ENCODE measurements around the gene TOR1AIP1.
"Not testable (repeated sequence)": the region's sequence is repeated elsewhere in the genome, so short reads cannot be mapped to it uniquely, and the experiment has no call there.

The TOR1AIP1 gene

DNA sequence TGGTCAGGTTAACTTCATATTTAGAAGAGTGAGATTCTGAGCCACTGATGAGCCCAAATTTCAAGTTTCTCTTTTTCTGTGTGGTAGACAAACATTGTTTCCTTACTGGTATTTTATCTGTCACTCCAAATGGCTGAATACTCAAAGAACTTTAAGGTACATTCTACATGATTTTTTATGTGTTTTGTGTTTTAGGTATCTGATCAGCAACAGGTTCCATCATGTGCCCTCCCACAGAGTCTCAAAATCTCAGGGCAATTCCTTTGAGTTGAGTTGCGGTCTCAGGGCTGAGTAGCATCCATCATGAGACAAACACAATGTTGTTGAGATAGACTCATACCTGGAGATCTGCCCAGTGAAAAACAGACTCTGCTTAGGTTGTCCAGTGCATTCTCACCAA lies 57.9 kb downstream of the TOR1AIP1 start:
- no peak for DNase-seq

DNA sequence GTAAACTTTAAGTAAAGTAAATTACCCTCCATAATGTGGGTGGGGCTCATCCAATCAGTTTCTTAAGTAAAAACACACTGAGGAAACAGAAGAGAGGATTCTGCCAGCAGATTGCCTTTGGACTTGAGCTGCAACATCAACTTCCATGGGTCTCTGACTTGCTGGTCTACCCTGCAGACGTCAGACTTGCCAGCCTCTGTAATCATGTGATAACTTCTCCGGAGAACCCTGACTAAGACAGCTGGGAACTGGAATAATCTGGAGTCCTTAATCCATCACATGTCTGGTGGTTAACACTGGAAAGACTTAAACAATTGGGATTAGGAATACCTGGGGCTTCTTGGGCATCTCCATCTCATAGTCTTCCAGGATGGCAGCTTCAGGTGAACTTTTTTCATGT lies 59.4 kb downstream of the TOR1AIP1 start:
- DNase-seq = no peak

DNA sequence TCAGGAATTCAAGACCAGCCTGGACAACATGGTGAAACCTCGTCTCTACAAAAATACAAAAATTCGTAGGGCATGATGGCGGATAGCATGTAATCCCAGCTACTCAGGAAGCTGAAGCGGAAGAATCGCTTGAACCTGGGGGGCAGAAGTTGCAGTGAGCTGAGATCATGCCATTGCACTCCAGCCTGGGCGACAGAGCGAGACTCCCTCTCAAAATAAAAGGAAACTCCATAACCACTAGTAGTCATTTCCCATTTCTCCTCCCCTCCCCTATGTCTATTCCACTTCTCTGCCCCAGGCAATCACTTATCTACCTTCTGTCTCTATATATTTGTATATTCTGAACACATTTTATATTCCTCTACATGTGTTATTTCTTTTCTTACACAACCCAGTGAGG lies 68.6 kb downstream of the TOR1AIP1 start:
- DNase-seq = no peak

DNA sequence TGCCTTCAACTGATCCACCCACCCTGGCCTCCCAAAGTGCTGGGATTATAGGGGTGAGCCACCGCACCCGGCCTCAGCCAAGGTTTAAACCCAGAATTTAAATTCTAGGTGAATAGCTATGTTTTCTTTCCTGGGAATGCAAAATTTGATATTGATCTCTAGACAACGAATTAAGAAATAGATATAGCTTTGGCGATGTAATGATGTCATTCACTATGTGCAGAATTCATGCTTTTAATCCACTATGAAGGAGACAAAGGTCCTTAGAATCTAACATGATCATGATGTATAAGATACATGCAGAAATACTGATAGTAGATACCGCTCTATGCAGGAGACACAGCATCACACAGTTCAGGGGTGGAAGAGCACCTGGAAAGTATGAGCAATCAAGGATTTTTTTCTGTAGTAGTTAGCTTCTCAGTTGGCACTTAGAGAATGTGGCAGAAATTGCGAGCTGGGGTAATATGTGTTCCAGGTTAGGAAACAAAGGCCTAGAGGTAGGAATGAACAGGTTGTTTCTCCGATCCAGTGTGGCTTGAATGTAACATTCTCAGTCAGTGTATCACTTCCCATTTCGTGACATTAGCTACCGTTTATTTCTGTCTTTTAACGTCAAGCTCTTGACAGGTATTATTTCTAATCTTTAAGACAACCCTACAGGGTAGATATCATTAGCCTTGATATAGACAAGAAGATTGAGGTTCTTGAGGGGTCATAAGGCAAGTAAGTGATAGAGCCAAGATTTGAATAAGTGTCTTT lies 69.5 kb downstream of the TOR1AIP1 start:
- DNase-seq = no peak

DNA sequence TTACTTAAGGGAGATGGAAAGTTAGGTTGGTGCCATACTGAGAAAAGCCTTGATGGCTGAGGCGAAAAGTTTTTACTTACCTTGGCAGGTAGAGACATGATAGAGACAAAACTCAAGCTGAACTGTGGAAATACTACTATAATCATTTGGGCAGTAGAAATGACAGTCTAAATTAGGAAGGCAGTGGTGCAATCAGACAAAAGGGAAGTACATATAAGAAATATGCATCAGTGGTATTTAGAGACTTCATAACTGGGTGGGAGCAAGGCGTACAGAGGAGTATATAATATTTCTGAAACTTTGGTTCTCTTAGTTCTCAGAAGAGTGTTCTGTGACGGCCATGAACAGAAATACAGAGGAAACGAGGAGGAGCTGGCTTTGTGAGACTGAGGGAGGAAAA lies 70.1 kb downstream of the TOR1AIP1 start:
- DNase-seq = no peak

DNA sequence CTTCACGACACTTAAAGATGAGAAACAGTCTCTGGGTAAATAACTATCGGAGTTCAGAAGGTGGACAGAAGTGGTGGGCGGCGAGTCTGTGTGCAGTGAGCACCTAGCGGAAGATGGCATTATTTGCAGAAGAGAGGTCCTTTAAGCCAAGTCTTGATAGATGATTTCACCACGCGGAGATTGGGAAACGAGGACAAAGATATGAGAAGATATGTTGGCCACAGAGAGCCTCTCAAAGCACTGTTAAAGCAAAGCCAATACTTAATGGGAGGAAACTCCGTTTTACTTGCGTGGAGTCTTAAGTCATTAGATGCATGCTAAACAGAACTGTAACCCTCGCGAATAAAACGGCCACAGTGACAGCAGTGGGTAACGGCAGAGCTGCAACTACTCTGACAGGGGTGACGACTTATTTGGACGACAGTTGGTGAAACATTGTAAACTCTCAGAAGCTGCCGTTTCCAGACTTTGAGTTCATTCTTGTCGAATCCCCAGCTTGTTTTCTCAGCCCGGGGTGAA lies 71.9 kb downstream of the TOR1AIP1 start:
- no peak for DNase-seq

DNA sequence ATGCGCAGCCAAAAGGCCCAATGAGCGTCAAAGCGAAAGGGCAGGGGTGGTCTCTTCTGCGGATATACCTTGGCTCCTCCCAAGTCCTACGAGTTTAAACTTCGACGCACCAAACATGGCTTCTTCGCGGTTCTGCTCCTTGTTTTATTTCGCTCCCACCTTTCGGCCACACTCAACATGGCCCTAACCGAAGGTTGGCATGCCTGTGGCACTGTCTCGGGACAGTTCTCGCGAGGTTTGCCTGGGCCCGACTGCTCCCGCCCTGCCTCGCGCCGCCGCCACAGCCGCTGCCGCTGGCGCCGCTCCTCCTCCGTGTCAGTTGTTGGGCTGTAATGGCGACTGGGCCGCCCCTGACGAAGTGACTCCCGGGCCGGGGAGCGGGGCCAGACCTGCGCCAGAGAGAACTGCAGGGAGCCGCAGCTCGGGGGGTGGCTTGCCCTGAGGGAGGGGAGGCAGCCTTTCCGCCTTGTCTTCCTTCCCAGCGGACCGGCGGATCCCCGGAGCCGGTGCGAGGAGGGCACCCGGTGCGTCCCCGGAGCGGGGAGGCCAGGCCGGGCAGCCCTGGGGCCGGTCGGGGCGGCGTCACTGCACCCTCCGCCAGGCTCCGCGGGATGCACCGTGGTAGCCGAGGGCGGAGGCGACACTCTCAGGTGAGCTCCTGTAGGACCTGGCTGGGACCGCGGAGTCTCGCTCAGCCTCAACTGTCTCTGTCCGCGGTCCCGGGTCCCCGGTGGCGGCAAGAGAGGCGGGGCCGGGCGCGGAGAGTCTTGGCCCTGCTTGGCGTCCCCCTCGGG lies 72.6 kb downstream of the TOR1AIP1 start, which contains the start of gene CEP350:
CEP350 (plus strand) TSS at position 318 of the 794 bp plus-strand sequence. CDS start 31,372 bp downstream, outside the sequence.
- peak; percentile 96 for DNase-seq

DNA sequence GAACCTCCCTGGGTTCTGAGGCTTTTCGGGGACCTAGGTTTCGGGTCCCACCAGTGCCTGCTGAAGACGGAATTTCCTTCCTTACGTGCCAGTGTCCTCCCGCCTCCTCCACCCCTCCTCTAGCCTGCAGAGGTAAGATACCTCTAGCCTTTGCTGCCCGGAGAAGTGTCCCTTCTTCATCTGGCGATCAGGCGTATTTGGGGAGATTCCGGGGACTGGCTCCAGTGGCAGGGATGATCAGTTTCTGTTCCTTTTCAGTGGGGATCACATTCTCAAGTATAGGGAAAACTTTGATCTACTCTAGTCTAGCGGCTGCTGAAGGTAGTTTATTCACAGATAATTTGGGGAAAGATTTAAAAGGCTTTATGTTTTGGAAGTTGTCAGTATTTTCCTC lies 73.2 kb downstream of the TOR1AIP1 start:
- no peak for DNase-seq

DNA sequence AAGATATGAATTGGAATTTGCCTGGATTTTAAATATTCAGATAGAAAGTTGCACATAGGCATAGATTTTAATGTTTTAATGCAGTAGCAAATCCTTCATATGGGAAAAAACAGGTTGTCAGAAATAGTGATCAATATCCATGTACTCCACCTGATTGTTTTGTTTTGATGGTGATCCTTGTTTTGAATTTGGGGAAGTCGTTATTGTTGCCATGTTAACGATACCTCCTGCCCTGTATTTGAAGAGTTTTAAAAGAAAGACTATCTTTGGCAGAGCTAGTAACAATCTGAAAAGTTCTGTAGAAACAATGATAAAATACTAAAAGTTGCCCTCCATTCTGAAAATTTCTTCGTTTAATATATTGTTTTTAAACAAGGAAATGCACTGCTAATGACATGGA lies 73.6 kb downstream of the TOR1AIP1 start:
- no peak for DNase-seq

DNA sequence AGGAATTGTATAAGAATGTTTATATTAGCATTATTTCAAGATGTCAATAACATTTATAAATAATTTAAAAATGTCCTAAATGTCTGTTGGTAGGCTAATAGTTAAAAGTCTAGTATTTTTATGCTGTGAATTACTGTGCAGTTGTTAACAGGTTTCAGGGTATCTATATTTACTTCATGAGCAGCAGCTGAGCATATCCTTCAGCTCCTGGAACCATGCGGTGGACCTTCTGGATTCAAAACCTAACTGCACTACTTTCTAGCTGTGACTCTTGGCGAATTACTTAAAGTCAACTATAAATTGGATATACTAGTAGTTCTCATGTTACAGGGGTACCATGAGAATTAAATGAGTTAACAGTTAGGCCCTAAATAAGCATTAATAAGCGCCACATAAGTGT lies 76.3 kb downstream of the TOR1AIP1 start:
- DNase-seq = no peak

DNA sequence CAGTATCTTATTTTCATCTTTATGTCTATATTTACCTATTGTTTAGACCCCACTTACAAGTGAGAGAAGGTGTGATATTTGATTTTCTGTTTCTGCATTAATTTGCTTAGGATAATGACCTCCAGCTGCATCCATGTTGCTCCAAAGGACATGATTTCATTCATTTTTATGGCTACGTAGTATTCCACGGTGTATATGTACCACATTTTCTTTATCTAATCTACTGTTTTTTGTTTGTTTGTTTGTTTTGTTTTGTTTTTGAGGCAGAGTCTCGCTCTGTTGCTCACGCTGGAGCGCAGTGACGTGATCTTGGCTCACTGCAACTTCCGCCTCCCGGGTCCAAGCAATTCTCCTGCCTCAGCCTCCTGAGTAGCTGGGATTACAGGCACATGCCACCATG lies 80.1 kb downstream of the TOR1AIP1 start:
- not testable (repeated sequence) for DNase-seq

DNA sequence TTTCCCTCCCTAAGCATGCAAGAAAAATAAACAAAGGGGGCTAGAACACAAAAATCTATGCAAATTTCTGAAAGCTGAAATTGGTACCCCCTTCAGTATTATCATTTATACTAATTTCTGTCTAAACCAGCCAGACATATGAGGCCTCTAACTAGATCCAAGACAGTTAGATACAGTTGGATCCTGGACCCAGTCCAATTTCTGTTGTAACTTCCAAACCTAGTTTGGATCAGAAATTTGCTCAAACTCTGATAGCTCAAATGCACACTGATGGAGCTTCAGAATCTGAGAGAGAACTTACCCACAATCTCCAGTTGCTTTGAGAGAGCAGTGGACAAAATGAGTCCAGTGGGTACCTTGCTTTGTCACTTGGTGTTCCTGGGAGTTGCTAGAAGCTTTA lies 84.5 kb downstream of the TOR1AIP1 start:
- no peak for DNase-seq

DNA sequence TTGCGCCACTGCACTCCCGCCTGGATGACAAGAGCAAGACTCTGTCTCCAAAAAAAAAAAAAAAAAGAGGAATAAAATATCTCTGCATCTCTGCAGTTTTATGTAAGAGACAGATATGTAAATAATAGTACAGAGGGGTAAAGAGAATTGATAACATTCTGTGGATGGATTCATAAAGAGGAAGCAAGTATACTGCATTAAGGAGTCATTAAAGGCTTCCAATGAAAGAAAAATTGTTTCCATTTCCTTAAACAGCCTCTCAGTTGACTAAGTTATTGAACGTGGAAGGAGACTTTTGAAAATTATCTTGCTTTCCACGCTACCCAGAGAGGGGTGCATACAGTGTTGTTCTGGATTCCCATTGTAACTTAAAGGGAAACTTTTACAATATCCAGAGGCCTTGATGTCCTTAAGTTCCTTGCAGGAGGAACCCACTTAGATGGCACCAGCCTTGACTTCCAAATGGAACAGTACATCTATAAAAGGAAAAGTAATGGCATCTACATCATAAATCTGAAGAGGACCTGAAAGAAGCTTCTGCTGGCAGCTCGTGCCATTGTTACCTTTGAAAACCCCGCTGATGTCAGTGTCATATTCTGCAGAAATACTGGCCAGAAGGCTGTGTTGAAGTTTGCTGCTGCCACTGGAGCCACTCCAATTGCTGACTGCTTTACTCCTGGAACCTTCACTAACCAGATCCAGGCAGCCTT lies 86.4 kb downstream of the TOR1AIP1 start:
- no peak for DNase-seq

DNA sequence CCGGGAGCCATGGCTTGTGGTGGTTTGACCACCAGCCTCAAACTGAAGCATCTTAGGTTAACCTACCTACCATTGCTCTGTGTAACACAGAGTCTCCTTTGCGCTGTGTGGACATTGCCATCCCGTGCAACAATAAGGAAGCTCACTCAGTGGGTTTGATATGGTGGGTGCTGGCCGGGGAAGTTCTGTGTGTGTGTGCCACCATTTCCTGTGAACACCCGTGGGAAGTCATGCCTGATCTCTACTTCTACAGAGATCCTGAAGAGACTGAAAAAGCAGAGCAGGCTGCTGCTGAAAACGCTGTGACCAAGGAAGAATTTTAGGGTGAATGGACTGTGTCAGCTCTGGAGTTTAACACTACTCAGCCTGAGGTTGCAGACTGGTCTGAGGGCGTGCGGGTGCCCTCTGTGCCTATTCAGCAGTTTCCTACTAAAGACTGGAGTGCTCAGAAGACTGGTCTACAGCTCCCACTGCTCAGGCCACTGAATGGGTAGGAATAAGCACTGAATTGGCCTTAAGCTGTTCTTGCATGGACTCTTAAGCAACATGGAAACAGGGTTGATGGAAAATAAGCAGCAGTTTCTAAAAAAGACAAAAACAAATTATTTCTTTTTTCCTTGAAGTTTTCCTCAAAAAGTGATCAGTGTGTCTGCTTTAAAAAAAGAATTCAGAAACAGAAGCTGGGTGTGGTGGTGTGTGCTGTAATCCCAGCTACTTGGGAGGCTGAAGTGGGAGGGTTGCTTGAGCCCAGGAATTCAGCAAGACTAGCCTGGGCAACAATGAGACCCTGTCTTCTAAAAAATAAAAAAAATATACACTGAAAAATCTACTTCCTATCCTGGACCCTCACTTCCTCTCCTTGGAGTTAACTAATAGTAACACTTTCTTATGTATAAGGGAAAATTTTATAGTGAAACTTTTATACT lies 87.2 kb downstream of the TOR1AIP1 start:
- DNase-seq = no peak
